HG02973 (cell line): ENCODE measurements around the gene LOXHD1.

Source experiments
- ATAC-seq: cut with Tn5 transposase; IDR thresholded peaks from one replicate; pipeline ENCODE4 v1.9.1; 2021; ENCODE audit warnings: moderate library complexity; ENCODE audit not compliant: unreplicated experiment

The LOXHD1 gene

DNA sequence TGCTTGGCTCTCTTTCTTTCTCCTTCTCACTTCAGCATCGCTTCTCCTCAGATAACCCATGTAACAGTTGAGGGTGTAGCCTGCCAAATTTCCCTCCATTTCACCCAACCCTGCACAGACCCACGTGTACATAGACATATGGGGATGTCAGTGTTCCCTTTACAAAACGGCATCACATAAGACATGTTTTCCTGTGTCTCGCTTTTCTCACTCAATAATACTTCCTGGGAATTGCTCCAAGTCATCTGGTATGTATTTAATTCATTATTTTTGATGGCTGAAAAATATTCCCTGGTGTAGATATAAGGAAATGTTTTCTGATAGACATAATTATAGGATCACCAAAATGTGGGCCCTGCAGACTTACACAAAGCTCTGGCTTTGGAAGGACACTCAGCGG, 176.8 kb downstream of the LOXHD1 start:
- no peak for ATAC-seq

DNA sequence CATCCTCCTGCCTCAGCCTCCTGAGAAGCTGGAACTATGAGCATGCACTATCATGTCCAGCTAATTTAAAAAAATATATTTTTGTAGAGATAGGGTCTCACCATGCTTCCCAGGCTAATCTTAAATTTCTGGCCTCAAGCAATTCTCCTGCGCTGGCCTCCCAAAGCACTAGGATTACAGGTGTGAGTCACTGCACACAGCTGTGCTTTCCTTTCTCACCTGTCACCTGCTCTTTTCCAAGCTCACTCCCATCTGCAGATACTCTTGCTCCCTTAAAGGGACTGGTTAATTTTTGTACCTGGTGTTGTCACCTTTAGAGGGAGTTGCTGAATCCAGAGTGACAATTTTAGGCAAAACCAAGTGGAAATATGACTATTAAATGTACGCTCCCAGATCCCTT, 178.2 kb downstream of the LOXHD1 start:
- no peak for ATAC-seq

DNA sequence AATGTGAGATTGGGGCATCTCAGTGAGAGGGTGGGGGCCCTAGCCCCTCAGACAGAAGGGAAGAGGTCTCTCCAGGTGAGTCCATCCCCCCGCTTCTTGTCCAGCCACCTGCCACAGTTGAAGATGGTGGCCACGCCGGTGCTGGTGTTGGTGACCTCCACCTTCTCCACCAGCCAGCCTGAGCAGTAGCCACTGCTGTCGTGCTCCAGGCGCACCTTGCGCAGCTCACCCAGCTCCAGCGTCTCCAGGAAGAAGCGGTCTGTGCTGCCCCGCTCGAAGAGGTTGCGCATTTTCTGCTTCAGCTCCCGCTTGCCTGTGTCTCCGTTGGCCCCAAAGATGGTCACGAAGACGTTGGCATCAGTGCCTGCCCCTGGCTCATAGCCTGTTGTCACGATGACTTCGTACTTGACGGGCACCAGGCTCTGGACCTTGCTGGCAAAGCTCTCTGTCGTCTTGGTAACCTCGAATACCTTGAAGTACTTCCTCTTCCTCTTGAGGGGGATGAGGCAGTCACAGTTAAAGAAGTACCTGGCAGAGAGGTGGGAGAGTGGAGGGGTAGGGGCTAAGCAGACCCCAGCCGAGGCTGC, 179.5 kb downstream of the LOXHD1 start:
- no peak for ATAC-seq

DNA sequence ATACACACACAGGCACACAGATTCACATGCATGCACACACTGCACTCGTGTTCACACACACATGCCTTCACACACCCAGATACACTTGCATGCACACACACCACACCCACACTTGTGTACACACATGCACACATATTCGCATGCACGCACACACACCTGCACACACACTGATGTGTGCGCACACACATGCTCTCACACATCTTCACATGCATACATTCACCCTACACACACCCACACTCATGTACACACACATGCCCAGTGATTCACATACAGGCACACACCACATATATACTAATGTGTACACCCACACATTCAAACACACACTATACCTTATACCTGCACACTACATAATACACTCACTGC, 181.6 kb downstream of the LOXHD1 start:
- no peak for ATAC-seq

DNA sequence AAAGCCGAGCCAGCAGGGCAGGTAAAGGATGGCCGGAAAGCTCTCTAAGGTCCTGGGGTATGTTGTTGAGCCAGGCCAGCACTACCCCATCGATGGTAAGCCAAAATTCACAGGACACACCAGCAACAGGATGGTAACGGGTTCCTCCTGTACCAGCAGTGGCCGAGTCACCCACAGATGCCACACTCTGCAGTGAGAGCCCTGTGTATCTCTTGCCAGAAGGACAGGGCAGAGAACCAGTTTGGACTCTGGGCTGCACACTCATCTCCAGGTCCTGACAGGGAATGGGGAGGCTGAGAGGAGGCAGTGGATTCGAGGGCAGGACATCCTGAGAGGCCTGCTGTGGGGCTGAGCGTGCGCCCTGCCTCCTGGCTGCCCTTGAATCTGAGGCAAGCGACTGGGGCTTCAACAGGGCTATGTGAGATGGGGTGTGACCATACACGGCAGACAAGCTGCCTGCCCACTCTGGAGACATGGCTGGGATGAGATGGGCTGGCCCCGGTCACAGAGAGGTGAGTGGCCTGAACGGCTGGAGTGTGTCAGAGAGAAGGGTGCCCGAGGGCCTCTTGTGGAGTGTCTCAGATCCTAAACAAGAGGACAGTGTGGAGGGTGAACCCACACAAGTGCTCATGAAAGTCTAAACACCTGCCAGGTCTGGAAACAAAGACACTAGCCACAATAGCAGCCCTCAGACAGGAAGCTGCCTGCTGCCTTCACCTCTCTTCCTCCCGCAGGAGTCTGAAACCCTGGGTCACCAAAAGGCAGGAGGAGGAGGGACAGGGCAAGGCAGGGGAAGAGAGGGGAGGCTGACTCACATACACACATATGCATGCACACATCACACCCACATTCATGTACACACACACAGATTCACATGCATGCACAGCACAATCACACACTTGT, 182.3 kb downstream of the LOXHD1 start:
- ATAC-seq: no peak

DNA sequence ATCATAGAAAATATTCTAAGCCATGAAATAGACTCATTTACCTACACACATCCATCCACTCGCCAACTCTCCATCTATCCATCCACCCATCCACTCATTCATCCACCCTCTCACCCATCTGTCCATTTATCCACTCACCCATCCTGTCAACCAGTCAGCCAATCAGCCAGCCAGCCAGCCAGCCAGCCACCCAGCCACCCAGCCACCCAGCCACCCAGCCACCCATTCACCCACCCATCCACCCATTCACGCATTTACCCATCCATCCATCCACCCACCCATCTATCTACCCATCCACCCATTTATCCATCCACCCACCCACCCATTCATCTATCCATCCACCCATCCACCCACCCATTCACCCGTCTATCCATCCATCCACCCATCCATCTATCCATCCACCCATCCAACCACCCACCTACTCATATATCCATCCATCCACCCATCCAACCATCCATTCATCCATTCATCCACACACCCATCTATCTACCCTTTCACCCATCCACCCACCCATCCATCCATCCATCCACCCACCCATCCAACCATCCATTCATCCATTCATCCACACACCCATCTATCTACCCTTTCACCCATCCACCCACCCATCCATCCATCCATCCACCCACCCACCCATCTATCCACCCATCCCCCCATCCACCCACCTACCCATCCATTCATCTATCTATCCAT, 185.1 kb downstream of the LOXHD1 start:
- no peak for ATAC-seq

DNA sequence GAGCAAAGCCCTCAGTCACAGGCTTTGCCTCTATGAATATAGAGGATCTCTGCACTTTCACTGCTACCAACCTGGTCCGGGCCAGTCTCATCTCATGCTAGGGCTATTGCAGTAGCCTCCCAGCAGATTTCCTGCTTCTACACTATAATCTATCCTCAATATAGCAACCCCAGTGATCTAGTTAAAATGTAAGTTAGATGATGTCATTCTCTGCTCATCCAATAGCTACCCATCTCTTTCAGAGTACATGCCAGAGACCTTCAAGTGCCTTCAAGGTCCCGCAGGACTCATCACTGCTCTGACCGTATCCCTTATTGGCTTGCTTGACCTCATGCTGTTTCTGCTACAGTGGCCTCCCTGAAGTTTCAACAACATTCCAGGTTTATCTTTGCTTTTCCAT, 186.3 kb downstream of the LOXHD1 start:
- no peak for ATAC-seq

DNA sequence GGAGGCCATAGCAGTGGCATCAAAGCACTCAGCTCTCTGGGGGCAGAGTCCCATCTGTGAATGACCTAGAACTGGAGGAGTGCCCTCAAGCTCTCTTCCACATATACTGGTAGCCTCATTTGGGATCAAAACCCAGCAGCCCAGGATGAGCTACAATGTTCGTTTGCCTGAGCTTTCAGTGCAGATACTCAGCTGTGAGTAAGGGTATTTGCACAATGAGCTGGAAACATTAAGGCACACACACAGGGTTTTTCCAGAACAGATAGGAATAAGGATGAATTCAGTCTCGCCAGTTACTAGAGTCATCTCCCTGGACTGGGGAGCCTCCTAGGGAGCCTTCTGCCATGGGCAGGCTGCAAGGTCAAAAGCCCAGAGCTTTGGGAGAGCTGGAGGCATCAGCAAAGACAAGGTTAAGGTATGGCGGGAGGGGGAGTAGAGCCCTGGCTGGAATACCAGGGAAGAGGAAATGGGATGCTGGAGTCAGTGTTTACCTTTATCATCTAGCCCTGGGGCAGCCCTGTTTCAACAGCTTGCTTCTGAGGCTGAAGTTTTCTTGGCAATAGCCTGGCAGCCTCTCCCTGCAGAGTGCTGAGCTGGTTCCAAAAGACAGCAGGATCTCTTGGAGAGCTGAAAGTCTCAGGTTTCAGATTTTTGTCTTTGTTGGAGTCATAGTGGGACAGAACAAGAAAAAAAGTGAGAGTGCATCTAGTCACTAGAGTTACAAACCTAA, 187.7 kb downstream of the LOXHD1 start:
- ATAC-seq: no peak

DNA sequence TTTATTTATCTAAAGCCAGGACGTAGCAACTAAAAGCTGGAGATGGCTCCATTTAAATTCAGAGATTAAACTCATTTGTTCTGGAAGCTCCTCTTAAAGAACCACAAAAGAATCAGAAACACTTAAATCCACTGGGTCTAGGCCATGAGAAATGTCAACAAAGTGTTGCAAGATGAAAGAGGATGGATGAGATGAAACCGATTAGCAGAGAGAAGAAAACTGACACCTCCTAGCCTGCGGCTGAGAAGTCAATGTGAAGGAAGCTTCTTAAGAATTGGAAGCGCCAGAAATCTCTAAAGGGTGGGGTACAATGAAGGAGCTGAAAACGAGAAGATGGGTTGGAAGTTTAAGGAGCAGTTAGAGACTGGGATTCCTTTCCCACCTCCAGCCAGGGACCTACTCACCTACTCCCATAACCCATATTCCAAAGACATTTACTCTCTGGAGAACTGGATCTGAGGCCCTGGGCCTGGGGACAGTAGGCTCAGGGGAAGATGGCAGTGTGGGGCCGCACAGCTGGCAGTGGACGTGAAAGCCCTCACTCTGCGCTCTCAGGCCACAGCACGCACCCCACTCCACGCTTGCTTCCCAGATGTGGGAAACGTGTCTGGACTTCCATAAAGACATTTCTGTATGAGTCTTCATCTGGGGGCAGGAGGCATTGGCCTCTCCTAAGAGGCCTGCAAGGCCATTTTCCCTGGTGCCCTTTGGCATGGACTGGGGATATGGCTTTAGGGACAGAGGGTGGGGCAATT, 188.4 kb downstream of the LOXHD1 start:
- ATAC-seq: no peak

DNA sequence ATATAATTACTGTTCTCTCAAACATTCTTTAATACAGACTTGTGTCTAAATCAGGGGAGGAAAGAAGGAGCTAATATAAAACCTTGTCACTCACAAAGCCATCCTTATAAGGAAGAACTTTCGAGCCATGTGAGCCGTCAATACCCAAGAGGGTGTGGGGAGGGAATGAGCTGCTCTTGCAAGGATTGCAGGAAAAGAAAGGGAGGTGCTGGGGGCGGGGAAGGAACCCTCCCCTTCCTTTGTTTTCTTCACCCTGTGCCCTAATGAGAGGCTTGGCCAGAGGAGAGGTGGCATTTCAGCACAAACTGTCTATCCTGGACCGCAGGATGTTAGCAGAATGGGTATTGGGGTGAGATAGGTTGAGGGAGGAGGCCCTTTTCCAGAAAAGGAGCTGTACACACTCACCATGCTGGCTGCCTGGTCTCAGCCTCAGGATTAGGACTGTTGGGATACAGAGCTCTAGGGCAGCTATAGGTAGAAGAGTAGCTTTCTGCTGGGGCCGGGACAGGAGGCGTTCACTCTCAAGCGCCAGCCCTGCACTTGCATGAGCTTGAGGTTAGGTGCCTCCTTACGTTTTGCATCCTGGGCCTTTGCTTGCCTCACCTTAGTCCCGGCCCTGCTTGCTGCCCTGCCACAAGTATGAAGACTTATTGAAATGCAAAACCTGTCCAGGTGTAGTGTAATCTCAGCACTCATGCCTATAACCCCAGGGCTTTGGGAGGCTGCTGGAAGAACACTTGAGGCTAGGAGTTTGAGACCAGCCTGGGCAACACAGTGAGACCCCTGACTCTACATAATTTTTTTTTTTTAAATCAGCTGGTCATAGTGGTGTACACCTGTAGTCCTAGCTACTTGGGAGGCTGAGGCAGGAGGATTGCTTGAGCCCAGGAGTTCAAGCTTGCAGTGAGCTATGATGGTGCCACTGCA, 190.5 kb downstream of the LOXHD1 start:
- no peak for ATAC-seq

DNA sequence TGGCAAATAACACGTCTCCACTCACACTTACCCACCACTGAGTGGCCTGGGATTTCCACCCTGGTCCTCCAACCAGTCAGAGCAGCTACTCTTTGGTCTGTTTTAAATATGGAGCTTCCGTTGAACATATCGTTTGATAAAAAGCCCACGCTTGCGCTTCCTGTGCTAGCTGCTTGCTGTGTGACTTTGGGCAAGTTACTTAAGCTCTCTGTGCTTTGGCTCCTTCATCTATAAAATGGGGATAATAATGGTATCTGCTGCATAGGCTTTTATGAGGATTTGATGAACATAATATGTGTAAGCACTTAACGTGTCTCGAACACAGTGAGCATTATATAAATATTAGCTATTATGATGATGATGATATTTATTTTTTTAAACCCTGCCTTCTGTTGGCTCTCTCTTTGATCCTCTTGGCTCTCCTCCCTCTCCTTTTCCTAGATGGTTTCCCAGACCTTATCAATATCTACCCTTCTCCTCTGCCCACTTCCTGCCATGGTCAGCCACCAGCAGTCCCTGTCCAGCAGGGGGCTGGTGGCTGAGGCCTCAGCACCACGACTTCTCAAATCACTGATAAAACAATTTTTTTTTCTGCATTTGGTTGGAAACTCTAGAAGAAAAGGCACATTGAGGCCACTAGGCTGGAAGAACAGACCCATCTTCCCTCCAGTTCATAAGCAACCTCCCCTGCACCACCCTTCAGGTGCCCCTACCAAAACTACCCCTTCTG, 191.9 kb downstream of the LOXHD1 start:
- ATAC-seq: no peak

DNA sequence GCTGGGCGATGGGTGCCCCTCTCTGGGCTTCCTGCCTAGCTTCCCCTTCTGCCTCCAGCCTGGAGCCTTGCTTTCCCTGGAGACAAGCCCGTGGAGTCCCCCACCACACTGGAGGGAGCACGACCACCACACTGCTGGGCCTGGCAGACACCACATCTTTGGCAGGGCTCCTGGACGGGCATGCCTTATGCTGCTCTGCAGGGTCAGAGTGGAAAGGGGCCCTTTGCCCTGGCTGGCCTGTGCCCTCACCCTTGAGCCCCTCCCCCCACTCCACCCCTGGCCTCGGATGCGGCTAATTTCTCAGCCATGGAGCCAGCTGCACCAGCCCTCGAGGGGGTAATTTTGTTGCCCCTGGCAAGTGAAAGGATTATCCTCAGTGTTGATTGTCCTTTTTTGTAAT, 194.5 kb downstream of the LOXHD1 start:
- ATAC-seq: no peak

DNA sequence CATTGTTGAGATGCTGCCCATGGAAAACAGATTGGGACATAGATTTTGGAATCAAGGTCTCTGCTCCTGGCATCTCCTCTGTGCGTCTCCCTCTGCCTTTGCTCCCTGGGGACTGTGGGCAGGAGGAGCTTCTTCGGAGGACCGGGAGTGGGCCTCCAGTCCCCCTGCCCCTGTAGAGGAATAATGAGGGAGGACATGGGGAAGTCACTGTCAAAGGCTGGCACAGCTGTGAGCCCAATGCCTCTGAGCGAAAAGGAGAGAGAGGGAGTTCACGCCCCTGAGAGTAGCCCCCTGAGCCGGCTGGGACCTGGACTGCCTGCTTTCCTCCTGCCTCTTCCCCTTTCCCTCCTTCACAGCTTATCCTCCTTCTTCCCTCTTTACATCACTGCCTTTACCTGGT, 195.0 kb downstream of the LOXHD1 start:
- ATAC-seq: no peak

DNA sequence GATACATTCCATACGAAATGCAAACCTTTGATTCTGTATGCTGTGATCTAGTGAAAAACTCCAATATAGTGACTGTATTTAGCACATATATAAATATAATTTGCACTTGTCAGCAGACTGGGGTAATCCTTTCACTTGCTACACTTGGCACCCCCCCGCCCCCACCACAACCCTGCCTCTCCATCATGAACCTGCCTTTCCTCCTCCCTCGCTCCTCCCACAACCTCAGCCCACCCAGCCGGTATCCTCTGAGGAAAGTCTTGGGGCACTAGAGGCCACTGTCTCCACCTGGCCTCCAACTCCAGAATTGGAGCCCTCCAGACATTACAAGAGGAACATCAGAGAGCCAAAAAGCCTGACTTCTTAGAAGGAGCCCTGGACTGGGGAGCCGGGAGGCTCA, 196.3 kb downstream of the LOXHD1 start:
- no peak for ATAC-seq

DNA sequence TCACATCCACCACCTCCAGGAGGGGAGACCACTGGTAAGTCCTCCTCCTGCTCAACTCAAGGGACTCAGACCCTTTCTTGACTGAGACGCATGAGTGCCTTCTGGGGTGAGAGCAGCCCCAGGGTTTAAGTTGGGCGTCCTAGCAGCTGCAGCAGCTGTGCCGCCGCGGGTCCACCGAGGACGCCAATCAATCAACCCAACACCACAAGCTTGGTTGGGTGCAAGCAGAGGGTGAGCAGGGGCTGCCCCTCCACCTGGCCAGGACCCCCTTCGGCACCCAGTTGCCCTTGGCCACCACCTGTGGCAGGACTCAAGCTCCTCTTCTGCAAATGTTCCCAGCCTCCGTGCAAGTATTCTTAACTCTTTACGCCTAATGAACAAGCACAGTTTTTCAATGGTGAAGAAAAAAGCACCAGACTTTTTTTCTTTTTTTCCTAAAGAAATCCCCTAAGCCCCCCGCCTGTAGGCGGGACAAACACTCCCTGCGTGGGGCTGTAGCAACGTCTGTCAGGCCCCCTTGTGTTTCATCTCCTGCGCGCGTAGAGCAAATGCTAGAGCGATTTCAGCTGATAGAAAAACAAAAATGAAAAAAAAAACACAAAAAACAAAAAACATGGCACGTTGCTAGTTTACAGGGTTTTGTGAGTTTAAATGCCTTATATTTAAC, 197.1 kb downstream of the LOXHD1 start:
- ATAC-seq: no peak

DNA sequence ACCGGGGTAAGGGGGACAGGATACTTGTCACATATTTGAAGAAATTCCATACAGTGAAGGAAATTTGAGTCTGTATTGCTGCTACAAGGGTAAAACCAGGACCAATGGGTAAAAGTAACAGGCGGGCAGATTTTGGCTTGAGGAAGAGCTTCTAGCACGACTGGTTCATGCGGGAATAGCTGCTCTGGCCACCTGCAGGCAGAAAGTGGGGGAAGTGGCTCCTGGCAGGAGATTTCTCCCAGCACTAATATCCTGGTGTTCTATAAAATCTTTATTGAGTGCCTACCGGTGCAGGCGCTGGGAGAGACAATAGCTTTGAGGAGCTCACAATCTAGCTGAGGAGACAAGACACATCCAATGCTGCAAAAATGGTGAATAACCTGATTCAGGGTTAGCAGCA, 198.5 kb downstream of the LOXHD1 start:
- no peak for ATAC-seq

DNA sequence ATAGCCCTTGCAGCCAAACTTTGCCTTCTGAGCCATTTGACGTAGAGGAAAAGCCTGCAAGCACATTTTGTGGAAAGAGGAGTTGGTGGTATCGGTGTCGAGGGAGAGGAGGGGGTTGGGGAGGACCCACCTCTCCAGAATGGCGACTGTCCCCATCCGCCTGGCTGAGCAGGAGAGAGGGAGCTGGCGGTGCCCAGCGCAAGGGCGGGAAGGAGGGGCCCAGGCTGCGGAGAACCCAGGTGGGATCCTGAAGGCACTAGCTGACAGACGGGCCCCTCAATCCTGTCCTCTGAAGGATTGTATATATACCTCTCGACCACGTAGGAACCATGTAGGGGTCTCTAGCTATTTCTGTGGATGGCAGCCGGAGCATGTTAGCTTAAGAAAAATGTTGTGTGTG, 200.3 kb downstream of the LOXHD1 start:
- ATAC-seq: no peak

DNA sequence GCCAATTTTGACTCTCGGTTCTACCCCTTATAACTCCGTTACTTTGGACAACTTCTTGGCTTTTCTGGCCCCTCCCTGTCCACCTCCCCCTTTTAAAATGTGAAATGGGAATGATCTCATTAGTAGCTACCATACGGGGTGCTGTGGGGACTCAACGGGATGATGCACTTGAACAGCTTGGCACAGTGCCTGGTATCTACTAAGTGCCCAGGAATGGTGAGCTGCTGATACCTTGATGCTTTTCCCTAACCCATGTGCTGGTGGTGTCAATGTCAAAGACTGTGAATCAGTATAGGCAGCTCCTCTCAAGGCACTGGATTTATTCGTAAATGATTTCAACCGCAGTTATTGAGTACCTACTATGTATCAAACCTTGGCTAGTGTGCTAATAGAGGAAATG, 204.2 kb downstream of the LOXHD1 start:
- no peak for ATAC-seq
